Lower leg skin (tissue), 3 donors: ENCODE measurements around the gene NDUFAF4.

ENCODE experiments used
- POLR2A ChIP-seq, 2 donors: fragments of 450-650 bp; IDR thresholded peaks; one replicate each; pipeline ENCODE4 v1.6.1; 2016 to 2017; ENCODE audit warnings: antibody characterized with exemption in 2 of 2, mild to moderate bottlenecking in 1 of 2, moderate library complexity in 1 of 2
- TF ChIP-seq, protein P1 (sequence below), 3 donors: fragments of 450-650 bp; IDR thresholded peaks; one replicate each; pipeline ENCODE4 v1.5.1; 2016; ENCODE audit warnings: antibody characterized with exemption in 3 of 3, mild to moderate bottlenecking in 3 of 3, moderate library complexity in 2 of 3

DNA sequence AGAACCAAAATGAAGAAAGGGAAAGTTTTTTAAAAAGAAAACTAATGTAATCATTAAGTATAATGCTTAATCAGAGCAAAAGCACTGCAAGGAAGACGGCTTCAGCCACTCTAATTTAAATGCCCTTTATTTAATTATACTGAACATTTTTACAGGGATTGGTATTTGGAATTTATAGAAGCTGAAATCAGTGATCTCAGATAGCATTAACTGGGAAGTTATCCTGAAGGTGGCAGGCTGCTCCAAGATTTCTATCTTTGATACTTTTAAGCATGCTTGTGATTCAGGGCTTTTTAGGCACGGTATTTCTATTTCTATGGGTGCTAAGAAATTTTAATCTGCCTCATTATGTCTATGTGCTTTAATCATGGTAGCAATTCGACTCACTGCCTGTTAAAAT, 1.3 kb upstream of the NDUFAF4 start:
- TF ChIP-seq, protein P1, sequence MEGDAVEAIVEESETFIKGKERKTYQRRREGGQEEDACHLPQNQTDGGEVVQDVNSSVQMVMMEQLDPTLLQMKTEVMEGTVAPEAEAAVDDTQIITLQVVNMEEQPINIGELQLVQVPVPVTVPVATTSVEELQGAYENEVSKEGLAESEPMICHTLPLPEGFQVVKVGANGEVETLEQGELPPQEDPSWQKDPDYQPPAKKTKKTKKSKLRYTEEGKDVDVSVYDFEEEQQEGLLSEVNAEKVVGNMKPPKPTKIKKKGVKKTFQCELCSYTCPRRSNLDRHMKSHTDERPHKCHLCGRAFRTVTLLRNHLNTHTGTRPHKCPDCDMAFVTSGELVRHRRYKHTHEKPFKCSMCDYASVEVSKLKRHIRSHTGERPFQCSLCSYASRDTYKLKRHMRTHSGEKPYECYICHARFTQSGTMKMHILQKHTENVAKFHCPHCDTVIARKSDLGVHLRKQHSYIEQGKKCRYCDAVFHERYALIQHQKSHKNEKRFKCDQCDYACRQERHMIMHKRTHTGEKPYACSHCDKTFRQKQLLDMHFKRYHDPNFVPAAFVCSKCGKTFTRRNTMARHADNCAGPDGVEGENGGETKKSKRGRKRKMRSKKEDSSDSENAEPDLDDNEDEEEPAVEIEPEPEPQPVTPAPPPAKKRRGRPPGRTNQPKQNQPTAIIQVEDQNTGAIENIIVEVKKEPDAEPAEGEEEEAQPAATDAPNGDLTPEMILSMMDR (IDR thresholded peaks at IDR 0.05), result no peak
- no peak for TF ChIP-seq POLR2A (IDR thresholded peaks at IDR 0.05)
